DMS114 treated with DMSO at 0.1 percent for 48 hours (cell line): ENCODE results near the gene KDM4B.

Source experiments
- DNase-seq: peaks from one replicate; lab custom pipeline; 2025; ENCODE audit not compliant: unreplicated experiment; lab: John Stamatoyannopoulos, UW

Gene KDM4B

DNA sequence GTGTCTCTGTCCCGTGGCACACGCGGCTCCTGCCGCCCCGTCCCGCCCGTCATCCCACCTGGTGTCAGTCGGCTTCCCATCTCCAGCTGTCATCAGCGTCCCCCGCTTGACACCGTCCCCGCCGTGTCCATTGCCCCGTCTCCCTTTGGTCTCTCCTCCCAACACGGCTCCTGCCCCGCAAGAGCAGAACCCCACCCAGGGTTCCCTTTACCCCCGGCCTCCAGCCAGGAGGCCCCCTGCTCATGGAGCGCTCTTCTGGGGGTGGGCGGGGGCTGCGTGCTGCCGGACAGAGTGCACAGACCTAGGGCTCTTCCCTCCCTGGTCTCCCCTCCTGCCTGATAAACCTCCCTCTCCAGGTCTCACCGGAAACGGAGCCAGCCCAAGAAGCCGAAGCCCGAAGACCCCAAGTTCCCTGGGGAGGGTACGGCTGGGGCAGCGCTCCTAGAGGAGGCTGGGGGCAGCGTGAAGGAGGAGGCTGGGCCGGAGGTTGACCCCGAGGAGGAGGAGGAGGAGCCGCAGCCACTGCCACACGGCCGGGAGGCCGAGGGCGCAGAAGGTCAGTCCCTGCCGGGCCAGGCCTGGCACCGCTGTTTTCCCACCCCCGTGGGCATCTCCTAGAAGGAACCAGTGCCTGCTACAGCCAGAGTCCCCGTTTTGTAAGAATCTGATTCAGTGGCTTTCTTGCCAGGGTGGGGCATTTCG is 150.5 kb downstream of the KDM4B start:
- DNase-seq, result no peak

DNA sequence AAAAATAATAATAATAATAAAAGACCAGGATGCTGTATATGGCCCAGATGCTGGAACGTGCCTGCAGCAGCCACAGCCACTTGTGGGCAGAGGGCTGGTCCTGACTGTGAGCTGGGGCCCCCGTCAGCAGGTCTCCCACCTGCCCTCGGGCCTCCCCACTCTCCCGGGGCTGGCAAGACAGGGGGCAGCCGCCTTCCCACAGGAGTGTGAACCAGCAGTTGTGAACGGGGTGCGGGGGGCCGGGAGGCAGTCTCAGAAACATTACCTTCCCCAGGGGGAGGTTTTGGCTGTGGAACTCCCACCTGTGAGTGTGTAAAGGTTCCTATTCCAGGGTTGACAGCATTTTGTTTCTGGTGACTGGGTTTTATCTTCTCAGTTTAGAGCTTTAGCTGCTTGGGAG is 151.4 kb downstream of the KDM4B start:
- no peak for DNase-seq

- DNase-seq, result no peak
Measured at GRCh38 chr19:5120833-5121232, 151.9 kb downstream of the KDM4B start.

GRCh38 chr19:5121266-5122120 is 152.6 kb downstream of the KDM4B start:
- DNase-seq, result no peak

- no peak for DNase-seq
Measured at GRCh38 chr19:5122121-5122400, 153.1 kb downstream of the KDM4B start.

DNA sequence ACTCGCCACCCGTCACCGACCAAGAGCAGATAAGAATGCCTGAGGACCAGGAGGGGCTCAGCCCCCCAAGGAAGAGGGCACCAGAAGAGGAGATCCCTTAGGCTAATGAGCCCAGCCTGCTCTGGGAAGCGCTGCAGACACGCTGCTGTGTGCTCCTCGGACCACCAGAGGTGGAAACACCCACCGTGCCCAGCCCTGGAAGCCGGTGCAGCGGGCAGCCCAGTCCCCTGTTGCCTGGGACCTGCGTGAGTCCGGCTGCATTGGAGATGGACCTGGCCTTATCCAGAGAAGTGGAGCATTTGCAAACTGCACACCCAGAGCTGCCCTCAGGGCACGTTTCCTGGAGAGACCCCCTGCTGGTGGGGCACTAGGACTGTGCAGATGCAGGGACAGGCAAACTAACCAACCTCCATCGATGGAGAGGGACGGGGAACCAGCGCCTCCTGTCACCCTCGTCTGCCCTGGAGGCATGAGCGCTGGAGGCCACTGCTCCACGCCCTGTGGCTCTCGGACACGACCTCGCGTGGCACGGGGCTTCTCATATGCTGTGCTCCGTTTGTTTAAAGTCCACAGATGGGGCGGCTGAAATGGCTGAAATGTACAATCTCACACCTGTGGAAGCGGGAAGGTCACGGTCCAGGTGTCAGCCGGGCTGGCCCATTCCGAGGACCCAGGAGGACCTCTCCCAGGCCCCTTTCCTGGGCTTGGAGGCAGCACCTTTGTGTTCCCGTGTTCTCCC is 153.9 kb downstream of the KDM4B start:
- DNase-seq, result no peak

DNA sequence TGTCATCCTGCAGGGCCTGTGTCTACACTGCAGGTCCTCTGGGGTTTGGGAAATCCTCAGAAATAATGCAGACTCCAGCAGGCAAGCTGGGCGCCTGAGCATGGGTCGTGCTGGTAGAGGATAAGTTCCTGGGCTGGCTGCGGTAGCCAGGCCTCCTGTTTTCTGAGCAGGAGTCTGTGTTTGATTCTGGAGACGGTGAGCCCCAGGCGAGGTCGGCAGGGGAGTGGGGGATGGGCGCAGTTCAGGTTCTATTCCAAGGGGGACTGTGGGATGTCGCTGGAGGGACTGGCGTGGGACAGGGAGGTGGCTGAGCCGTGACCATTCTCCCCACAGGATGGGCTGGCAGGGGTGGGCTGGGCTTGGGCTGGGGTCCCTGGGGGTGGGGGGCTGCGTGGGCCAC is 154.7 kb downstream of the KDM4B start:
- no peak for DNase-seq

- DNase-seq, result no peak
Measured at GRCh38 chr19:5124111-5124855, 155.4 kb downstream of the KDM4B start.

GRCh38 chr19:5125376-5125775 is 156.5 kb downstream of the KDM4B start:
- no peak for DNase-seq

- DNase-seq, result no peak
Measured at GRCh38 chr19:5125797-5126497, 157.0 kb downstream of the KDM4B start.

GRCh38 chr19:5126498-5127223 is 157.7 kb downstream of the KDM4B start:
- DNase-seq, result no peak

GRCh38 chr19:5127717-5128116 is 158.8 kb downstream of the KDM4B start:
- no peak for DNase-seq

- no peak for DNase-seq
Measured at GRCh38 chr19:5128251-5128935, 159.5 kb downstream of the KDM4B start.

GRCh38 chr19:5128936-5129389 is 160.1 kb downstream of the KDM4B start:
- DNase-seq, result no peak

DNA sequence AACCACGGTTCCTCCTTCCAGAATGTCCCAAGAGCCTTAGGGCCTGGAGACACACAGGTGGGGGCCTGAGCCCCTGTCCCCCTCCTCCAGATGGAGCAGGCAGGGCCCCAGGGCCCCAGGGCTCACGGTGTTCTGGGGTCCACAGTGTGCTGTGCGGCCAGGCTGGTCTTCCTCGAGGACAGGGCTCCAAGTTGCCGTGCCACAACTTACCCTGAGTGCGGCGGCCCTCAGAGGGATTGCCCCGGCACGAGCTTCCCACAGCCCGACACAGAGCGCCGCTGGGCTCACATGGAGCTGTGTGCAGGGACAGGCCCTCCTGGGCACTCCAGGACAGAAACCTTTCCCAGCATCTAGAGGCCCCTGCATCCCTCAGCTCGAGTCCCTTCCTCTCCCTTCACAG is 160.8 kb downstream of the KDM4B start:
- no peak for DNase-seq

- no peak for DNase-seq
Measured at GRCh38 chr19:5130371-5131030, 161.6 kb downstream of the KDM4B start.

GRCh38 chr19:5131031-5131505 is 162.2 kb downstream of the KDM4B start:
- no peak for DNase-seq

- DNase-seq, result no peak
Measured at GRCh38 chr19:5131506-5132205, 162.7 kb downstream of the KDM4B start.
